Measurements from ENCODE around the gene PATL2. TPM values are rescaled to one million over a fixed set of nuclear protein-coding genes. Genes with fewer than 3 reads are reported as not detected.
"Not testable (repeated sequence)": the region's sequence is repeated elsewhere in the genome, so short reads cannot be mapped to it uniquely, and the experiment has no call there.

The PATL2 gene
- total and polyA plus RNA-seq, 4 experiments from 2014 or later: 5.7 to 62.8 (median 34.8) TPM

DNA sequence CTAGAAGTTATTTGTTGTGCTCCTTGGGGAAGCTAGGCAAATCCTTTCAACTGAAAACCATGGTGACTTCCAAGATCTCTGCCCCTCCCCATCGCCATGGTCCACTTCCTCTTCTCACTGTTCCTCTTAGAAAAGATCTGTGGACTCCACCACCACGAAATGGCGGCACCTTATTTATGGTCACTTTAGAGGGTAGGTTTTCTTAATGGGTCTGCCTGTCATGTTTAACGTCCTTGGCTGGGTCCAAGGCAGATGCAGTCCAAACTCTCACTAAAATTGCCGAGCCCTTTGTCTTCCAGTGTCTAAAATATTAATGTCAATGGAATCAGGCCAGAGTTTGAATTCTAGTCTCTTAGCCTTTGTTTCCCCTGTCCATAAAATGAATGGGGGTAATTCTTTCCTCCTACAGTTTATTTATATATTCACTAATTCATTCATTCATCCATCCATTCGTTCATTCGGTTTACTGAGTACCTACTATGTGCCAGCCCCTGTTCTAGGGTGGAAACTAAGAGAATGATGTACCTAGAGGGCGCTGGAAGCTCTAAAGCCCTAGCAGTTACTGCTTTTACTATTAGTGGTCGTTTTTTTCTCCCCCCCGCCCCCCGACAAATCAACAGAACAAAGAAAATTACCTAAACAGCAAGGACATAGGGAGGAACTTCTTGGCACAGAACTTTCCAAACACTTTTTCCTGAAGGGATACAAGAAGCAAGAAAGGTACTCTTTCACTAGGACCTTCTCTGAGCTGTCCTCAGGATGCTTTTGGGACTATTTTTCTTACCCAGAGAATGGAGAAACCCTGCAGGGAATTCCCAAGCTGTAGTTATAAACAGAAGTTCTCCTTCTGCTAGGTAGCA, 657 bp downstream of the PATL2 start:
- Mint-ChIP-seq H3K27me3 (no peaks in the 10 kb centered on the region), H3K27ac (peak overlapping the region; percentile 100), H3K4me1 (peaks cover 24 to 64% (median 40%) of the 10 kb centered on the region in 4 donors), H3K36me3 (peaks cover 52 to 58% of the 10 kb centered on the region in 2 donors), H3K4me3 (peak overlapping the region; percentile 90 to 100 (median 99)), H3K9me3 (peaks cover 0 to 17% (median under 1%) of the 10 kb centered on the region in 8 donors)
- peak; percentile 41 to 59 (median 51) for DNase-seq
- H3K36me3 ChIP-seq (ENCODE audit: insufficient read depth, low read length): peaks cover 31% of the 10 kb centered on the region
- no peaks in the 10 kb centered on the region for H3K9me3 ChIP-seq (ENCODE audit: control insufficient read depth in 1 of 2, low read length in 2 of 2)
- no peaks in the 10 kb centered on the region for H3K27me3 ChIP-seq (ENCODE audit: insufficient read depth, low read length)
- intact Hi-C loops (cut with micrococcal nuclease): loop anchor here (1.0 to 2.0 kb wide), 6 partner anchors 9 to 47 kb away; partner anchors contain the start of genes SPG11 and TRIM69
- H3K4me1 ChIP-seq (ENCODE audit: insufficient read depth, low read length): peaks cover 28% of the 10 kb centered on the region
- H3K27ac ChIP-seq (ENCODE audit: low read depth, low read length): peak overlapping the region; percentile 99
- peak overlapping the region; percentile 79 to 94 for H3K4me3 ChIP-seq (ENCODE audit: low read length in 2 of 2)
- ChIA-PET POLR2A (ENCODE audit: partially characterized antibody) (interaction anchor here (0.6 to 39.7 kb wide), 33 partner anchors 13 to 877 kb away, joined by 3 to 5737 read pairs (median 5); partner anchors contain the start of genes CTDSPL2, EIF3J, GOLM2 and SORD), CTCF (ENCODE audit: partially characterized antibody) (interaction anchor here (0.6 to 33.6 kb wide), 18 partner anchors 8 to 157 kb away, joined by 3 to 821 read pairs (median 6); partner anchors contain the start of genes SPG11 and TRIM69)

DNA sequence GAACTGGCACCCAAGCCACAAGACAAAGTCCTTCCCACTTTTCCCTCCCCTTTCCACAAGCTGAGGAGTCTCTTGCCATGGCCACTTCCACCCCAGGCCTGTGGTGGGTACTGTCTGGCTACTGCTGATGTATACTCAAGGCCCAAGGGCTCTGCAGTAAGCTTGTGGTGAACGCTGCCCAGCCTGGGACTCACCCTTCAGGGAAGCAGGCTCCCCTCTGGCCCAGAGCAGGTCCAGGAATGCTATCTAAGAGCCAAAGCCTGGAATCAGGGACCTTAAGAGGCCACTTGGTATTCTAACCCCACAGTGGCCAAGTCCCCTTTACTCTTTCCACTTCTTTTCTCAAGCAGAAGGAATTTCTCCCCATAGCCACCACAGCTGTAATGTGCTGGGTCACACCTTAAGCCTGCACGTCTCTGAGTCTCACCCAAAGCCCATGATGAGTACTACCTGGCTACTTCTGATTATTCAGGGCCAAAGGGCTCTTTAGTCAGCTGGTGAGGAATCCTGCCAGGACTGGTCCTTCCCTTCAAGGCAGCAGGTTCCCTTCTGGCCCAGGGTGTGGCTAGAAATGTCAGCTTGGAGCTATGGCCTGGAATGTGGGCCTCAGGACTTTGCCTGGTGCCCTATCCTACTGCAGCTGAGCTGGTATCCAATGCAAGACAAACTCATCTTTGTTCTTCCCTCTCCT, 4.0 kb downstream of the PATL2 start:
- peaks cover 0 to 19% (median 10%) of the 10 kb centered on the region in 8 donors for H3K9me3 Mint-ChIP-seq
- H3K4me1 ChIP-seq (ENCODE audit: insufficient read depth, low read length): peaks cover 20% of the 10 kb centered on the region
- intact Hi-C loops (cut with micrococcal nuclease): no loop called here

GRCh38 chr15:44706401-44706800, 4.7 kb downstream of the PATL2 start:
- Mint-ChIP-seq H3K9me3 (peaks cover 0 to 23% (median 10%) of the 10 kb centered on the region in 8 donors), H3K27me3 (no peaks in the 10 kb centered on the region), H3K36me3 (peaks cover 18 to 37% of the 10 kb centered on the region in 2 donors), H3K4me3 (no peak overlapping the region), H3K4me1 (peaks cover 19 to 47% (median 32%) of the 10 kb centered on the region in 4 donors), H3K27ac (no peak overlapping the region)
- ChIA-PET POLR2A (ENCODE audit: partially characterized antibody) (interaction anchor here (1.1 to 39.7 kb wide), 5 partner anchors 9 to 84 kb away, joined by 3 to 5737 read pairs (median 103); partner anchors contain the start of genes SPG11 and TRIM69), CTCF (ENCODE audit: partially characterized antibody) (interaction anchor here (1.1 to 33.6 kb wide), 6 partner anchors 15 to 44 kb away, joined by 3 to 821 read pairs (median 24); partner anchors contain the start of genes SPG11 and TRIM69)
- no peaks in the 10 kb centered on the region for H3K9me3 ChIP-seq (ENCODE audit: control insufficient read depth in 1 of 2, low read length in 2 of 2)
- intact Hi-C loops (cut with micrococcal nuclease): no loop called here
- no peak overlapping the region for H3K4me3 ChIP-seq (ENCODE audit: low read length in 2 of 2)
- no peaks in the 10 kb centered on the region for H3K27me3 ChIP-seq (ENCODE audit: insufficient read depth, low read length)
- H3K4me1 ChIP-seq (ENCODE audit: insufficient read depth, low read length): peaks cover 20% of the 10 kb centered on the region
- H3K27ac ChIP-seq (ENCODE audit: low read depth, low read length): no peak overlapping the region
- no peak for DNase-seq
- no peaks in the 10 kb centered on the region for H3K36me3 ChIP-seq (ENCODE audit: insufficient read depth, low read length)

More for the DNA sequence above, 4.0 kb downstream of the PATL2 start:
- peaks cover 25 to 37% of the 10 kb centered on the region in 2 donors for H3K36me3 Mint-ChIP-seq
- ChIA-PET CTCF (ENCODE audit: partially characterized antibody) (interaction anchor here (1.1 to 33.6 kb wide), 7 partner anchors 8 to 45 kb away, joined by 3 to 821 read pairs (median 6); partner anchors contain the start of genes SPG11 and TRIM69), POLR2A (ENCODE audit: partially characterized antibody) (interaction anchor here (1.0 to 39.7 kb wide), 6 partner anchors 9 to 84 kb away, joined by 3 to 5737 read pairs (median 56); partner anchors contain the start of genes SPG11 and TRIM69)
- Histone ChIP-seq H3K9me3 (ENCODE audit: control insufficient read depth in 1 of 2, low read length in 2 of 2) (no peaks in the 10 kb centered on the region), H3K36me3 (ENCODE audit: insufficient read depth, low read length) (peaks cover 2% of the 10 kb centered on the region), H3K27me3 (ENCODE audit: insufficient read depth, low read length) (no peaks in the 10 kb centered on the region), H3K4me3 (ENCODE audit: low read length in 2 of 2) (no peak overlapping the region), H3K27ac (ENCODE audit: low read depth, low read length) (no peak overlapping the region)
- H3K27ac Mint-ChIP-seq: peak overlapping the region in 2 of 7 donors; percentile 37 to 51
- no peak overlapping the region for H3K4me3 Mint-ChIP-seq
- no peak for DNase-seq
- H3K4me1 Mint-ChIP-seq: peaks cover 17 to 44% (median 31%) of the 10 kb centered on the region in 4 donors
- H3K27me3 Mint-ChIP-seq: no peaks in the 10 kb centered on the region

- no peaks in the 10 kb centered on the region for H3K27me3 Mint-ChIP-seq
- no peak for DNase-seq
- Histone ChIP-seq H3K27ac (ENCODE audit: low read depth, low read length) (no peak overlapping the region), H3K27me3 (ENCODE audit: insufficient read depth, low read length) (no peaks in the 10 kb centered on the region), H3K4me3 (ENCODE audit: low read length in 2 of 2) (no peak overlapping the region), H3K36me3 (ENCODE audit: insufficient read depth, low read length) (no peaks in the 10 kb centered on the region), H3K9me3 (ENCODE audit: control insufficient read depth in 1 of 2, low read length in 2 of 2) (no peaks in the 10 kb centered on the region), H3K4me1 (ENCODE audit: insufficient read depth, low read length) (peaks cover 20% of the 10 kb centered on the region)
- peaks cover 0 to 23% (median 10%) of the 10 kb centered on the region in 8 donors for H3K9me3 Mint-ChIP-seq
- POLR2A ChIA-PET (ENCODE audit: partially characterized antibody): interaction anchor here (2.0 to 39.7 kb wide), 4 partner anchors 8 to 38 kb away, joined by 10 to 5737 read pairs (median 1554); partner anchors contain the start of genes SPG11 and TRIM69
- CTCF ChIA-PET (ENCODE audit: partially characterized antibody): interaction anchor here (1.1 to 13.1 kb wide), 6 partner anchors 14 to 42 kb away, joined by 3 to 167 read pairs (median 10); partner anchors contain the start of genes SPG11 and TRIM69
- no peak overlapping the region for H3K4me3 Mint-ChIP-seq
- intact Hi-C loops (cut with micrococcal nuclease): no loop called here
- no peak overlapping the region for H3K27ac Mint-ChIP-seq
- peaks cover 14 to 35% of the 10 kb centered on the region in 2 donors for H3K36me3 Mint-ChIP-seq
- H3K4me1 Mint-ChIP-seq: peaks cover 19 to 43% (median 33%) of the 10 kb centered on the region in 4 donors
These were observed 5.1 kb downstream of the PATL2 start for GRCh38 chr15:44705986-44706385.

DNA sequence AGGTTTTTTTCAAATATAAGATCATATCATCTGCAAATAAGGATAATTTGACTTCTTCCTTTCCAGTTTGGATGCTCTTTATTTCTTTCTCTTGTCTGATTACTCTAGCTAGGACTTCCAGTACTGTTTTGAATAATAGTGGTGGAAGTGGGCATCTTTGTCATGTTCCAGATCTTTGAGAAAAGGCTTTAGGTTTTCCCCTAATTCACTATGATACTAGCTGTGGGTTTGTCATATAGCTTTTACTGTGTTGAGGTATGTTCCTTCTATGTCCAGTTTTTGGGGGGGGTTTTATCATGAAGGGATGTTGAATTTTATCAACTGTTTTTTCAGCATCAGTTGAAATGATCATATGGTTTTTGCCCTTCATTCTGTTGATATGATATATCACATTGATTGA, 10.4 kb downstream of the PATL2 start:
- H3K36me3 Mint-ChIP-seq: peaks cover 0 to 29% of the 10 kb centered on the region in 2 donors
- DNase-seq; H3K27ac ChIP-seq (ENCODE audit: low read depth, low read length); H3K4me1 ChIP-seq (ENCODE audit: insufficient read depth, low read length); H3K27me3 Mint-ChIP-seq; H3K27me3 ChIP-seq (ENCODE audit: insufficient read depth, low read length); intact Hi-C loops (cut with micrococcal nuclease); H3K36me3 ChIP-seq (ENCODE audit: insufficient read depth, low read length); H3K4me3 Mint-ChIP-seq; H3K9me3 ChIP-seq (ENCODE audit: control insufficient read depth in 1 of 2, low read length in 2 of 2); H3K4me3 ChIP-seq (ENCODE audit: low read length in 2 of 2): not testable (repeated sequence)
- POLR2A ChIA-PET (ENCODE audit: partially characterized antibody): interaction anchor here (0.9 to 8.0 kb wide), 4 partner anchors 10 to 36 kb away, joined by 3 to 103 read pairs (median 41); partner anchors contain the start of genes B2M, PATL2 and SPG11
- peaks cover 0 to 34% (median 21%) of the 10 kb centered on the region in 8 donors for H3K9me3 Mint-ChIP-seq
- H3K27ac Mint-ChIP-seq: peak overlapping the region in 3 of 7 donors; percentile 48 to 69 (median 55)
- CTCF ChIA-PET (ENCODE audit: partially characterized antibody): interaction anchor here (1.8 kb wide), 1 partner anchor 37 kb away, joined by 7 read pairs; the partner anchor contains the start of gene SPG11
- H3K4me1 Mint-ChIP-seq: peaks cover 11 to 39% (median 22%) of the 10 kb centered on the region in 4 donors

GRCh38 chr15:44698641-44699040, 12.5 kb downstream of the PATL2 start:
- peaks cover 0 to 23% of the 10 kb centered on the region in 2 donors for H3K36me3 Mint-ChIP-seq
- Histone ChIP-seq H3K27ac (ENCODE audit: low read depth, low read length) (no peak overlapping the region), H3K27me3 (ENCODE audit: insufficient read depth, low read length) (no peaks in the 10 kb centered on the region), H3K36me3 (ENCODE audit: insufficient read depth, low read length) (no peaks in the 10 kb centered on the region), H3K9me3 (ENCODE audit: control insufficient read depth in 1 of 2, low read length in 2 of 2) (no peaks in the 10 kb centered on the region), H3K4me1 (ENCODE audit: insufficient read depth, low read length) (peaks cover 12% of the 10 kb centered on the region), H3K4me3 (ENCODE audit: low read length in 2 of 2) (no peak overlapping the region)
- ChIA-PET POLR2A (ENCODE audit: partially characterized antibody) (interaction anchor here (0.7 to 8.0 kb wide), 7 partner anchors 8 to 34 kb away, joined by 3 to 103 read pairs (median 6); partner anchors contain the start of genes B2M, PATL2 and SPG11), CTCF (ENCODE audit: partially characterized antibody) (interaction anchor here (0.6 to 2.4 kb wide), 9 partner anchors 9 to 121 kb away, joined by 3 to 9 read pairs (median 5); partner anchors contain the start of genes B2M, PATL2 and SPG11)
- intact Hi-C loops (cut with micrococcal nuclease): no loop called here
- no peak overlapping the region for H3K4me3 Mint-ChIP-seq
- no peaks in the 10 kb centered on the region for H3K27me3 Mint-ChIP-seq
- peaks cover 17 to 47% (median 31%) of the 10 kb centered on the region in 4 donors for H3K4me1 Mint-ChIP-seq
- DNase-seq: no peak
- H3K27ac Mint-ChIP-seq: peak overlapping the region in 1 of 7 donors; percentile 37
- peaks cover 0 to 34% (median 19%) of the 10 kb centered on the region in 8 donors for H3K9me3 Mint-ChIP-seq
